HG03280 (cell line): ENCODE measurements around the gene EDNRB.
"Not testable (repeated sequence)": the region's sequence is repeated elsewhere in the genome, so short reads cannot be mapped to it uniquely, and the experiment has no call there.

Source experiments
- ATAC-seq: cut with Tn5 transposase; IDR thresholded peaks from one replicate; pipeline ENCODE4 v1.9.1; 2021; ENCODE audit warnings: mild to moderate bottlenecking, moderate library complexity; ENCODE audit not compliant: unreplicated experiment

EDNRB gene

DNA sequence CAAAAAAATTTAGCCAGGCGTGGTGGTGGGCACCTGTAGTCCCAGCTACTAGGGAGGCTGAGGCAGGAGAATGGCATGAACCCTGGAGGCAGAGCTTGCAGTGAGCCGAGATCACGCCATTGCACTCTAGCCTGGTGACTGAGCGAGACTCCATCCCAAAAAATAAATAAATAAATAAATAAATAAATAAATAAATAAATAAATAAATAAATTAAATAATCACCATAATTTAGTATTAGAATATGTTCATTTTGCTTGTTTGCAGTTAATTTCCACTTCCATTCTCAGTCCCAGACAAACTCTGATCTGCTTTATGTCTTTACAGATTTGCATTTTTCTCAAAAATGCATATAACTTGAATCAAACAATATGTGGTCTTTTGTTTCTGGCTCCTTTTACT lies 70.6 kb downstream of the EDNRB start:
- ATAC-seq: not testable (repeated sequence)

DNA sequence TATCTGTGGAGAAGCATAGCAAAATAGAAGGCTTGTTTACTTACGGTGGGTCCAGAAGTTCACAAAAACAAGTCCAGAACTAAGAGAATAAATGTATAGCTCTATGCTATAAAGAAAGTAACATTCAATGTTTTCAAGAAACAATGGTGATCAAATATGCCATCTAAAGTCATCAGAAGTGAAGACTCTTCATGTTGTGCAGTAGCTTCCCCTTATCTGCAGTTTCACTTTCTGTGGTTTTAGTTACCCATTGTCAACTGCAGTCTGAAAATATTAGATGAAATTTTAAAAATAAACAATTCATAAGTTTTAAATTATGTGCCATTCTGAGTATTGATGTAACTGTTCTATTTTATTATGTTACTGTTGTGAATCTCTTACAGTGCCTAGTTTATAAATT lies 72.5 kb downstream of the EDNRB start:
- ATAC-seq: peak; percentile 59
